OCI-LY7 (cell line): ENCODE measurements around the gene FBXW8. TPM values are rescaled to one million over a fixed set of nuclear protein-coding genes. Genes with fewer than 3 reads are reported as not detected.

Experiments used
- BruUV-seq: library from RNA; stranded (reverse); fragments of 400-500 nt; replicated peaks from 2 replicates; lab custom pipeline; 2021; lab: Mats Ljungman, UMichigan
- CTCF ChIA-PET: fragments of 300-600 bp; sonication (Branson Sonifier 250); formaldehyde crosslinking; loops from one replicate; lab custom pipeline; 2022; ENCODE audit warnings: antibody characterized with exemption; ENCODE audit not compliant: unreplicated experiment; lab: Charles Lee
- POLR2A ChIA-PET: fragments of 300-600 bp; sonication (Branson Sonifier 250); formaldehyde crosslinking; loops from one replicate; lab custom pipeline; 2022; ENCODE audit warnings: antibody characterized with exemption; lab: Charles Lee
- DNase-seq: peaks from one replicate; pipeline ENCODE4 v3.0.0-alpha.2; 2015; ENCODE audit warnings: low spot score
- H2AFZ ChIP-seq: fragments of 200-600 bp; sonication (generic), shearing (Covaris generic); 2 replicates; pipeline ENCODE4 v1.6.1; 2014; ENCODE audit warnings: mild to moderate bottlenecking, antibody characterized with exemption, low read length, moderate library complexity
- H3K27ac ChIP-seq: fragments of 200-600 bp; sonication (generic); 2 replicates; pipeline ENCODE4 v1.5.1; 2014; ENCODE audit warnings: mixed run types, low read depth, mild to moderate bottlenecking, moderate library complexity, low read length, inconsistent platforms; ENCODE audit not compliant: poor library complexity, severe bottlenecking
- H3K36me3 ChIP-seq: fragments of 200-600 bp; sonication (generic); 2 replicates; pipeline ENCODE4 v1.6.1; 2014; ENCODE audit warnings: mild to moderate bottlenecking, antibody characterized with exemption, low read length, moderate library complexity, mixed read lengths; ENCODE audit not compliant: insufficient read depth
- H3K4me1 ChIP-seq: fragments of 200-600 bp; sonication (generic); 2 replicates; pipeline ENCODE4 v1.5.1; 2014; ENCODE audit warnings: mild to moderate bottlenecking, low read length; ENCODE audit not compliant: insufficient read depth, poor library complexity, severe bottlenecking
- H3K4me2 ChIP-seq: fragments of 200-600 bp; sonication (generic); 2 replicates; pipeline ENCODE4 v1.6.1; 2014; ENCODE audit warnings: mild to moderate bottlenecking, low read length
- H3K4me3 ChIP-seq: fragments of 200-600 bp; sonication (generic); 2 replicates; pipeline ENCODE4 v1.5.1; 2014; ENCODE audit warnings: mild to moderate bottlenecking, low read depth, low read length; ENCODE audit not compliant: poor library complexity, severe bottlenecking
- H3K79me2 ChIP-seq: fragments of 200-600 bp; sonication (generic); 2 replicates; pipeline ENCODE4 v1.6.1; 2016; ENCODE audit warnings: low read depth, mild to moderate bottlenecking, low read length, moderate library complexity, mixed read lengths; ENCODE audit not compliant: insufficient read depth
- H3K9me2 ChIP-seq: fragments of 200-600 bp; sonication (generic); 2 replicates; pipeline ENCODE4 v1.6.1; 2016; ENCODE audit warnings: mild to moderate bottlenecking, low read length, mixed read lengths; ENCODE audit not compliant: insufficient read depth
- H3K9me3 ChIP-seq: fragments of 200-600 bp; sonication (generic); 2 replicates; pipeline ENCODE4 v1.6.1; 2014; ENCODE audit warnings: mild to moderate bottlenecking, mixed run types, low read length, mixed read lengths
- H4K20me1 ChIP-seq: fragments of 200-600 bp; sonication (generic); 2 replicates; pipeline ENCODE4 v1.6.1; 2014; ENCODE audit warnings: mild to moderate bottlenecking, antibody characterized with exemption, low read length, moderate library complexity, mixed read lengths; ENCODE audit not compliant: insufficient read depth
- EZH2phosphoT487 ChIP-seq: fragments of 200-600 bp; sonication (generic); IDR thresholded peaks from 2 replicates; pipeline ENCODE4 v1.6.1; 2018; ENCODE audit warnings: low read depth, borderline replicate concordance, mild to moderate bottlenecking, mixed run types, antibody characterized with exemption, low read length, moderate library complexity, mixed read lengths
- intact Hi-C: fragments of 100-400 bp; cut with micrococcal nuclease; formaldehyde crosslinking; loops from one replicate; pipeline ENCODE4 v1.10.0; 2022; ENCODE audit not compliant: unreplicated experiment
- total RNA-seq, 2 experiments: library from RNA; depleted of rRNA in 1 of 2; stranded (reverse); fragments of >200 nt in 1 of 2; shearing (Covaris generic) in 1 of 2; gene quantifications; 2 replicates each; pipeline ENCODE4 v1.2.3, GENCODE V29; 2014 to 2022
- TF ChIP-seq, protein P1 (sequence below): fragments of 200-600 bp; sonication (generic); conservative IDR thresholded peaks from 2 replicates; pipeline ENCODE4 v1.5.1; 2014; ENCODE audit warnings: mild to moderate bottlenecking, antibody characterized with exemption, low read length, moderate library complexity, mixed read lengths

Gene FBXW8
- total RNA-seq, 2 experiments from 2014 or later = 29.8 to 34.0 TPM

GRCh38 chr12:117003883-117004404 lies 93.2 kb downstream of the FBXW8 start:
- H3K4me3 ChIP-seq = no peak overlapping the region
- no peak for DNase-seq
- peaks cover 6% of the 10 kb centered on the region for H3K4me1 ChIP-seq
- no peak overlapping the region for H2AFZ ChIP-seq
- H3K36me3 ChIP-seq = peaks cover 9% of the 10 kb centered on the region; the same call in 1 of the 2 replicates
- H3K9me3 ChIP-seq = no peaks in the 10 kb centered on the region
- H4K20me1 ChIP-seq = no peaks in the 10 kb centered on the region
- no peak for TF ChIP-seq EZH2phosphoT487
- TF ChIP-seq, protein P1, sequence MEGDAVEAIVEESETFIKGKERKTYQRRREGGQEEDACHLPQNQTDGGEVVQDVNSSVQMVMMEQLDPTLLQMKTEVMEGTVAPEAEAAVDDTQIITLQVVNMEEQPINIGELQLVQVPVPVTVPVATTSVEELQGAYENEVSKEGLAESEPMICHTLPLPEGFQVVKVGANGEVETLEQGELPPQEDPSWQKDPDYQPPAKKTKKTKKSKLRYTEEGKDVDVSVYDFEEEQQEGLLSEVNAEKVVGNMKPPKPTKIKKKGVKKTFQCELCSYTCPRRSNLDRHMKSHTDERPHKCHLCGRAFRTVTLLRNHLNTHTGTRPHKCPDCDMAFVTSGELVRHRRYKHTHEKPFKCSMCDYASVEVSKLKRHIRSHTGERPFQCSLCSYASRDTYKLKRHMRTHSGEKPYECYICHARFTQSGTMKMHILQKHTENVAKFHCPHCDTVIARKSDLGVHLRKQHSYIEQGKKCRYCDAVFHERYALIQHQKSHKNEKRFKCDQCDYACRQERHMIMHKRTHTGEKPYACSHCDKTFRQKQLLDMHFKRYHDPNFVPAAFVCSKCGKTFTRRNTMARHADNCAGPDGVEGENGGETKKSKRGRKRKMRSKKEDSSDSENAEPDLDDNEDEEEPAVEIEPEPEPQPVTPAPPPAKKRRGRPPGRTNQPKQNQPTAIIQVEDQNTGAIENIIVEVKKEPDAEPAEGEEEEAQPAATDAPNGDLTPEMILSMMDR = no peak
- intact Hi-C loops = no loop called here
- no TSS peak for BruUV-seq
- ChIA-PET POLR2A (interaction anchor here (0.7 to 2.1 kb wide), 3 partner anchors 9 to 23 kb away, joined by 3 to 5 read pairs (median 3); no protein-coding TSS in a partner anchor), CTCF (no interaction called here)
- no peaks in the 10 kb centered on the region for H3K9me2 ChIP-seq
- H3K79me2 ChIP-seq = no peaks in the 10 kb centered on the region
- H3K27ac ChIP-seq = no peak overlapping the region
- H3K4me2 ChIP-seq = no peak overlapping the region

DNA sequence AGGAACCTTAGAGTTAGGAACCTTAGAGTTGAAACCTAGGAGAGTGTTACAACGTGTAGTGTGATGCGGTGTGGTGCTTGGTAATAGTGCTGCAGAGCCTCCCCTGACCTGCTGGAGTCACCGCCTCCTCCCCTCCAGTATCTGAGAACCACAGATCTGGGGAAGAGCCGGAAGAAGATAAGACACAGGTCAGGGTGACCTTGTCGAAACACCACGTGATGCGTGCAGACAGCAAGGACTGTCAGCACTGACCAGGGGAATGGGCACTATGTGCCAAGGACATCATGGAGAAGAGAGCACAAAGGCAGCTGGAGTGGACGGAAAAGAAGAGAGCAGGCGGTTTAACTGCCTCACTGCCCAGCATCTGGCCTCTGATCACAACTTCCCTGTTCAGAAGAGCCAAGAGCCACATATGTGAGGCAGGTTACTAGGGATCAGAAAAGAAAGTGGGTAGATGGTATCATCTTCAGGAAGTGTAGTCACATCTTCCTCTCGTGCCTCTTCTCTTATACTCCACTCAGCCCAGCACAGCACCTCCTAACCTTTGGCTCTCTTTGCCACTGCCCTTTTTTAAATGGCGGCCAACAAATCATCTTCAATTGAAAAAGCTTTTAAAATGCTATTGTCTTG lies 94.8 kb downstream of the FBXW8 start:
- TF ChIP-seq, protein P1 = no peak
- TF ChIP-seq EZH2phosphoT487 = no peak
- Histone ChIP-seq H4K20me1 (no peaks in the 10 kb centered on the region), H3K36me3 (peaks cover 8% of the 10 kb centered on the region; the same call in 1 of the 2 replicates), H3K4me3 (no peak overlapping the region), H3K27ac (no peak overlapping the region), H3K4me1 (peaks cover 1% of the 10 kb centered on the region), H3K9me3 (no peaks in the 10 kb centered on the region), H3K4me2 (no peak overlapping the region), H3K79me2 (no peaks in the 10 kb centered on the region), H3K9me2 (no peaks in the 10 kb centered on the region), H2AFZ (no peak overlapping the region)
- no peak for DNase-seq
- POLR2A ChIA-PET = no interaction called here
- intact Hi-C loops = no loop called here
- BruUV-seq = no TSS peak
- CTCF ChIA-PET = no interaction called here

DNA sequence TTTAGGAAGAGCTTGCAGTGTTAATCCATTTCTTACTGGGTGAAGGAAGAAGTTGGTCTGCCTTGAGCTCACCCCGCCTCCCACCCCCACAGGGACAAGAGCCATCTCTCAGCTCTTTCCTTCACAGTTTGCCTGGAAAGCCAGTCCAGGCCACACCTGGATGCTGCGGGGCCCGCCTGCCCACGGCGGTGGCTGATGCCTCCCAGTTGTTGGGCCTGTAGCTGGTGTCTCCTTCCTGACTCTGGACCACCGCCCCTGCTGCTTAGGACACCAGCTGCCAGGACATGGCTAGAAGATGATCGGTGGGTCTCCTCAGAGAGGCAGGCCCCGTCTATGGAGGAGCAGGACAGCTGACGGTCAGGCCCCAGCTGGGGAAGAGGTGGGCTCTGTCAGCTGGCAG lies 95.6 kb downstream of the FBXW8 start:
- no peak overlapping the region for H3K4me2 ChIP-seq
- no peak overlapping the region for H2AFZ ChIP-seq
- peaks cover 8% of the 10 kb centered on the region; the same call in 1 of the 2 replicates for H3K36me3 ChIP-seq
- no peak for DNase-seq
- H3K4me3 ChIP-seq = no peak overlapping the region
- intact Hi-C loops = no loop called here
- H3K4me1 ChIP-seq = no peaks in the 10 kb centered on the region
- no peaks in the 10 kb centered on the region for H3K9me3 ChIP-seq
- H3K27ac ChIP-seq = no peak overlapping the region
- no peaks in the 10 kb centered on the region for H3K9me2 ChIP-seq
- ChIA-PET POLR2A (no interaction called here), CTCF (no interaction called here)
- no peaks in the 10 kb centered on the region for H3K79me2 ChIP-seq
- BruUV-seq = no TSS peak
- TF ChIP-seq, protein P1 = no peak
- TF ChIP-seq EZH2phosphoT487 = no peak
- H4K20me1 ChIP-seq = no peaks in the 10 kb centered on the region
